Measurements from ENCODE around the gene DUSP9.

GRCh38 chrX:153688506-153688905 is 41.5 kb downstream of the DUSP9 start:
- TF ChIP-seq CTCF (IDR thresholded peaks at IDR 0.05 in 2 of 3, conservative IDR thresholded peaks at IDR 0.05 in 1 of 3; ENCODE audit: borderline replicate concordance in 1 of 3, insufficient read depth in 1 of 3, low read depth in 2 of 3, low read length in 2 of 3) (no peak), YY1 (IDR thresholded peaks at IDR 0.05; ENCODE audit: extremely low read depth, insufficient replicate concordance, low read depth, low read length) (no peak), REST (IDR thresholded peaks at IDR 0.05; ENCODE audit: low read depth) (no peak), POLR2A (IDR thresholded peaks at IDR 0.05; ENCODE audit: borderline replicate concordance, extremely low read depth, insufficient read depth, insufficient read length) (no peak), EZH2 (IDR thresholded peaks at IDR 0.05) (no peak), EGR1 (IDR thresholded peaks at IDR 0.05; ENCODE audit: low read depth) (no peak), POLR2AphosphoS5 (IDR thresholded peaks at IDR 0.05; ENCODE audit: low read depth, low read length) (no peak), EZH2phosphoT487 (IDR thresholded peaks at IDR 0.05; ENCODE audit: borderline replicate concordance) (no peak), SRF (IDR thresholded peaks at IDR 0.05; ENCODE audit: low read depth) (no peak), SP1 (IDR thresholded peaks at IDR 0.05; ENCODE audit: low read depth) (no peak), ATF3 (IDR thresholded peaks at IDR 0.05) (no peak), ZNF274 (IDR thresholded peaks at IDR 0.05; ENCODE audit: low read depth, low read length) (no peak)

Data from HCT116 (cell line).